ENCODE measurements around the gene CAB39L.
"Not testable (repeated sequence)": the region's sequence is repeated elsewhere in the genome, so short reads cannot be mapped to it uniquely, and the experiment has no call there.

Gene CAB39L

GRCh38 chr13:49305792-49306425 is 138.0 kb downstream of the CAB39L start:
- no peak for DNase-seq

GRCh38 chr13:49304763-49305700 is 138.8 kb downstream of the CAB39L start:
- DNase-seq: no peak

GRCh38 chr13:49304356-49304755 is 139.5 kb downstream of the CAB39L start:
- DNase-seq: no peak

GRCh38 chr13:49303533-49304252 is 140.2 kb downstream of the CAB39L start:
- DNase-seq: no peak

GRCh38 chr13:49302817-49303216 is 141.0 kb downstream of the CAB39L start:
- no peak for DNase-seq

- no peak for DNase-seq
Measured at GRCh38 chr13:49302222-49302621, 141.6 kb downstream of the CAB39L start.

GRCh38 chr13:49300739-49301589 is 142.9 kb downstream of the CAB39L start:
- DNase-seq: peak; percentile 73

GRCh38 chr13:49300276-49300675 is 143.6 kb downstream of the CAB39L start:
- DNase-seq: no peak

GRCh38 chr13:49298903-49299605 is 144.8 kb downstream of the CAB39L start:
- DNase-seq: no peak

GRCh38 chr13:49298416-49298815 is 145.4 kb downstream of the CAB39L start:
- DNase-seq: no peak

GRCh38 chr13:49297338-49297737 is 146.5 kb downstream of the CAB39L start:
- DNase-seq: no peak

- DNase-seq: no peak
Measured at GRCh38 chr13:49296659-49297058, 147.2 kb downstream of the CAB39L start.

GRCh38 chr13:49295244-49295643 is 148.6 kb downstream of the CAB39L start:
- no peak for DNase-seq

- DNase-seq: not testable (repeated sequence)
Measured at GRCh38 chr13:49294723-49295122, 149.1 kb downstream of the CAB39L start.

GRCh38 chr13:49292742-49293486 is 150.9 kb downstream of the CAB39L start:
- DNase-seq: no peak

- DNase-seq: no peak
Measured at GRCh38 chr13:49288458-49288857, 155.4 kb downstream of the CAB39L start.

- DNase-seq: no peak
Measured at GRCh38 chr13:49287995-49288394, 155.9 kb downstream of the CAB39L start.

- DNase-seq: no peak
Measured at GRCh38 chr13:49279885-49280284, 164.0 kb downstream of the CAB39L start.

- DNase-seq: no peak
Measured at GRCh38 chr13:49279112-49279511, 164.8 kb downstream of the CAB39L start.

GRCh38 chr13:49278211-49278610 is 165.7 kb downstream of the CAB39L start:
- DNase-seq: no peak

GRCh38 chr13:49272296-49272695 is 171.6 kb downstream of the CAB39L start:
- no peak for DNase-seq
